Tibial artery (tissue), 4 donors: ENCODE results near the gene BLCAP.
"Not testable (repeated sequence)": the region's sequence is repeated elsewhere in the genome, so short reads cannot be mapped to it uniquely, and the experiment has no call there.

Experiments
- DNase-seq, 2 donors: peaks; one replicate each; pipeline ENCODE4 v3.0.0-alpha.2; 2019
- H3K27ac ChIP-seq, 2 donors: fragments of 200-600 bp; sonication (generic) in 1 of 2; 1 replicate in 1 of 2; 2 replicates in 1 of 2; pipeline ENCODE4 v1.5.1; 2018 to 2019; ENCODE audit warnings: mild to moderate bottlenecking in 1 of 2
- H3K27me3 ChIP-seq, 2 donors: fragments of 200-600 bp; sonication (generic) in 1 of 2; one replicate each; pipeline versions ENCODE4 v1.5.1 to v1.6.0; 2016 to 2019
- H3K36me3 ChIP-seq, 3 donors: fragments of 200-600 bp; sonication (generic) in 2 of 3; one replicate each; pipeline ENCODE4 v1.5.1; 2016 to 2019; ENCODE audit warnings: mild to moderate bottlenecking in 2 of 3
- H3K4me1 ChIP-seq, 4 donors: fragments of 200-600 bp; sonication (generic) in 2 of 4; 1 replicate in 3 of 4; 2 replicates in 1 of 4; pipeline ENCODE4 v1.5.1; 2016 to 2019
- H3K4me3 ChIP-seq, 2 donors: fragments of 200-600 bp; sonication (generic) in 1 of 2; 1 replicate in 1 of 2; 2 replicates in 1 of 2; pipeline ENCODE4 v1.5.1; 2018 to 2019; ENCODE audit warnings: mild to moderate bottlenecking in 2 of 2
- H3K9me3 ChIP-seq, 3 donors: fragments of 200-600 bp; sonication (generic) in 1 of 3; one replicate each; pipeline ENCODE4 v1.5.1; 2016 to 2019
- CTCF ChIP-seq, 2 experiments: fragments of 200-600 bp in 1 of 2; fragments of 450-650 bp in 1 of 2; IDR thresholded peaks; one replicate each; pipeline ENCODE4 v1.5.1; 2017 to 2019; ENCODE audit warnings: antibody characterized with exemption in 2 of 2, mild to moderate bottlenecking in 1 of 2, moderate library complexity in 1 of 2
- intact Hi-C: fragments of 100-400 bp; cut with DNase I; formaldehyde crosslinking; loops from one replicate; pipeline ENCODE4 v1.15.0; 2023; ENCODE audit warnings: low total_unique reads

The BLCAP gene

GRCh38 chr20:37494796-37495195, 32.9 kb downstream of the BLCAP start:
- Histone ChIP-seq H3K4me3 (no peak overlapping the region), H3K27ac (no peak overlapping the region), H3K27me3 (peaks cover 0 to 3% of the 10 kb centered on the region in 2 donors), H3K4me1 (no peaks in the 10 kb centered on the region), H3K9me3 (no peaks in the 10 kb centered on the region), H3K36me3 (peaks cover 0 to 5% (median 3%) of the 10 kb centered on the region in 3 donors)
- no peak for DNase-seq
- intact Hi-C loops: no loop called here
- no peak for TF ChIP-seq CTCF (IDR thresholded peaks at IDR 0.05)

GRCh38 chr20:37494301-37494700, 33.4 kb downstream of the BLCAP start:
- H3K27ac ChIP-seq: no peak overlapping the region
- no peak for DNase-seq
- peaks cover 0 to 5% (median 3%) of the 10 kb centered on the region in 3 donors for H3K36me3 ChIP-seq
- TF ChIP-seq CTCF (IDR thresholded peaks at IDR 0.05): no peak
- intact Hi-C loops: no loop called here
- H3K4me1 ChIP-seq: no peaks in the 10 kb centered on the region
- H3K9me3 ChIP-seq: no peaks in the 10 kb centered on the region
- no peak overlapping the region for H3K4me3 ChIP-seq
- H3K27me3 ChIP-seq: peaks cover 0 to 3% of the 10 kb centered on the region in 2 donors

- H3K4me1 ChIP-seq: no peaks in the 10 kb centered on the region
- no peak overlapping the region for H3K27ac ChIP-seq
- no peak for DNase-seq
- H3K4me3 ChIP-seq: no peak overlapping the region
- peaks cover 0 to 3% of the 10 kb centered on the region in 2 donors for H3K27me3 ChIP-seq
- H3K9me3 ChIP-seq: no peaks in the 10 kb centered on the region
- no peak for TF ChIP-seq CTCF (IDR thresholded peaks at IDR 0.05)
- peaks cover 0 to 5% (median 3%) of the 10 kb centered on the region in 3 donors for H3K36me3 ChIP-seq
- intact Hi-C loops: no loop called here
Observed at GRCh38 chr20:37492945-37493344, 34.7 kb downstream of the BLCAP start.

GRCh38 chr20:37492096-37492625, 35.5 kb downstream of the BLCAP start:
- intact Hi-C loops: no loop called here
- Histone ChIP-seq H3K9me3 (no peaks in the 10 kb centered on the region), H3K4me1 (no peaks in the 10 kb centered on the region), H3K27me3 (peaks cover 0 to 3% of the 10 kb centered on the region in 2 donors), H3K4me3 (no peak overlapping the region), H3K36me3 (peaks cover 0 to 5% (median 3%) of the 10 kb centered on the region in 3 donors), H3K27ac (no peak overlapping the region)
- no peak for DNase-seq
- TF ChIP-seq CTCF (IDR thresholded peaks at IDR 0.05): no peak

- intact Hi-C loops: no loop called here
- peaks cover 0 to 3% of the 10 kb centered on the region in 2 donors for H3K27me3 ChIP-seq
- H3K4me3 ChIP-seq: no peak overlapping the region
- no peak for DNase-seq
- H3K36me3 ChIP-seq: peaks cover 0 to 5% (median 3%) of the 10 kb centered on the region in 3 donors
- H3K4me1 ChIP-seq: no peaks in the 10 kb centered on the region
- no peaks in the 10 kb centered on the region for H3K9me3 ChIP-seq
- TF ChIP-seq CTCF (IDR thresholded peaks at IDR 0.05): no peak
- H3K27ac ChIP-seq: no peak overlapping the region
Observed at GRCh38 chr20:37490663-37491350, 36.9 kb downstream of the BLCAP start.

GRCh38 chr20:37486209-37486608, 41.5 kb downstream of the BLCAP start:
- H3K4me1 ChIP-seq, intact Hi-C loops, H3K36me3 ChIP-seq, H3K27me3 ChIP-seq, H3K9me3 ChIP-seq, DNase-seq, H3K4me3 ChIP-seq, H3K27ac ChIP-seq: not testable (repeated sequence)
